ENCODE measurements around the gene COX6B2. TPM values are rescaled to one million over a fixed set of nuclear protein-coding genes. Genes with fewer than 3 reads are reported as not detected.

Gene COX6B2
- total RNA-seq, 3 donors from 2014 or later, result 16.6 to 30.0 (median 17.2) TPM

GRCh38 chr19:55325172-55325571 is 29.3 kb downstream of the COX6B2 start, which contains the start of gene TMEM150B:
Gene TMEM150B, minus strand, starts transcription at chr19:55325341. Its CDS starts 4,305 bp downstream, at chr19:55321036.
- Histone ChIP-seq H3K4me1 (ENCODE audit: low read depth) (peaks cover 9% of the 10 kb centered on the region), H3K4me3 (no peak within 1 kb of the TSS), H3K9me3 (no peaks in the 10 kb centered on the region), H3K36me3 (ENCODE audit: low read depth) (no peaks in the 10 kb centered on the region)
- intact Hi-C loops (cut with DNase I, micrococcal nuclease), result no loop called here
- ATAC-seq (no peak), DNase-seq (no peak)
- TF ChIP-seq, protein P1, sequence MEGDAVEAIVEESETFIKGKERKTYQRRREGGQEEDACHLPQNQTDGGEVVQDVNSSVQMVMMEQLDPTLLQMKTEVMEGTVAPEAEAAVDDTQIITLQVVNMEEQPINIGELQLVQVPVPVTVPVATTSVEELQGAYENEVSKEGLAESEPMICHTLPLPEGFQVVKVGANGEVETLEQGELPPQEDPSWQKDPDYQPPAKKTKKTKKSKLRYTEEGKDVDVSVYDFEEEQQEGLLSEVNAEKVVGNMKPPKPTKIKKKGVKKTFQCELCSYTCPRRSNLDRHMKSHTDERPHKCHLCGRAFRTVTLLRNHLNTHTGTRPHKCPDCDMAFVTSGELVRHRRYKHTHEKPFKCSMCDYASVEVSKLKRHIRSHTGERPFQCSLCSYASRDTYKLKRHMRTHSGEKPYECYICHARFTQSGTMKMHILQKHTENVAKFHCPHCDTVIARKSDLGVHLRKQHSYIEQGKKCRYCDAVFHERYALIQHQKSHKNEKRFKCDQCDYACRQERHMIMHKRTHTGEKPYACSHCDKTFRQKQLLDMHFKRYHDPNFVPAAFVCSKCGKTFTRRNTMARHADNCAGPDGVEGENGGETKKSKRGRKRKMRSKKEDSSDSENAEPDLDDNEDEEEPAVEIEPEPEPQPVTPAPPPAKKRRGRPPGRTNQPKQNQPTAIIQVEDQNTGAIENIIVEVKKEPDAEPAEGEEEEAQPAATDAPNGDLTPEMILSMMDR (IDR thresholded peaks at IDR 0.05), result no peak

- peaks cover 9% of the 10 kb centered on the region for H3K4me1 ChIP-seq (ENCODE audit: low read depth)
- TF ChIP-seq, protein P1 (IDR thresholded peaks at IDR 0.05), result no peak
- ATAC-seq (no peak), DNase-seq (no peak)
- H3K36me3 ChIP-seq (ENCODE audit: low read depth), result no peaks in the 10 kb centered on the region
- H3K4me3 ChIP-seq, result no peak overlapping the region
- intact Hi-C loops (cut with DNase I, micrococcal nuclease), result no loop called here
- no peaks in the 10 kb centered on the region for H3K9me3 ChIP-seq
Measured at GRCh38 chr19:55324662-55325061, 29.9 kb downstream of the COX6B2 start.

DNA sequence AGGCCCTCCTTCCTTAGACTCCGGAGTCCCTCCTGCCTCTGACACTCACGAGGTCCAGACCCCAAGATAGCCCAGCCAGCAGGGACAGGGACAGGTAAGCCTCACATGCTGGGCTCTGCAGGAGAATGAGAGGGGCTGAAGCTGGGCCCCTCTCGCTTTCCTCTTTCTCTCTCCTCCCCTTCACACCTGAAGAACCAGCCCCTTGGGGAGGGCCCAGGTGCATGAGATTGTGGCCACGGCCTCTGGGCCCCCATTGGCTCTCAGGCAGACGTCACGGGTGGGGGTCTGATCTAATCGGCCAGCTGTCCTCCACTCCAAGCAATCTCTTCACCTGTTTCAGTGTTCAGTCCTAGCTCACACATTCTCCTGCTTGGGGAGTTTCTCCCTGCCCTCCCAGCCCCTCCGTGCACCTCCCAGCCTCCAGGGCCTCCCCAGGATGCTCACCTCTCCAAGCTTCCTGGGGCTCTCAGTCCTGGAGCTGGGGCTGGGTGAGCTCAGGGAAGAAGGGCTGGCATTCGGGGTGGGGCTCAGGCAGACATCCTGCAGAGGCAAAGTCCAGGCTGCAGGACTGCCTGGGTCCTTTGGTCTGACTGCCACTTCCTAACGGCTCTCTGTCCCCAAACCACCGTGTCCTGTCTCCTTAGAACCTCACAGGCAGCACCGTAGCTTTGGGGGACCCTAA is 32.2 kb downstream of the COX6B2 start:
- Histone ChIP-seq H3K4me1 (ENCODE audit: low read depth) (peaks cover 9% of the 10 kb centered on the region), H3K36me3 (ENCODE audit: low read depth) (no peaks in the 10 kb centered on the region), H3K4me3 (no peak overlapping the region), H3K9me3 (no peaks in the 10 kb centered on the region)
- peak; percentile 93 for ATAC-seq
- intact Hi-C loops (cut with DNase I, micrococcal nuclease), result no loop called here
- DNase-seq, result peak; percentile 68 to 80 (median 75)
- TF ChIP-seq, protein P1 (IDR thresholded peaks at IDR 0.05), result no peak

GRCh38 chr19:55321466-55322137 is 32.9 kb downstream of the COX6B2 start:
- H3K36me3 ChIP-seq (ENCODE audit: low read depth), result no peaks in the 10 kb centered on the region
- H3K4me1 ChIP-seq (ENCODE audit: low read depth), result peaks cover 9% of the 10 kb centered on the region
- peak; percentile 84 for ATAC-seq
- peak in 1 of 3 donors; percentile 47 for DNase-seq
- H3K9me3 ChIP-seq, result no peaks in the 10 kb centered on the region
- TF ChIP-seq, protein P1 (IDR thresholded peaks at IDR 0.05), result no peak
- no peak overlapping the region for H3K4me3 ChIP-seq
- intact Hi-C loops (cut with DNase I, micrococcal nuclease), result no loop called here

GRCh38 chr19:55320844-55321419 is 33.6 kb downstream of the COX6B2 start:
- Histone ChIP-seq H3K4me1 (ENCODE audit: low read depth) (peaks cover 9% of the 10 kb centered on the region), H3K4me3 (no peak overlapping the region), H3K9me3 (no peaks in the 10 kb centered on the region), H3K36me3 (ENCODE audit: low read depth) (no peaks in the 10 kb centered on the region)
- DNase-seq (no peak), ATAC-seq (peak; percentile 6)
- TF ChIP-seq, protein P1 (IDR thresholded peaks at IDR 0.05), result no peak
- intact Hi-C loops (cut with DNase I, micrococcal nuclease), result no loop called here

Data from mucosa of descending colon (tissue), 3 donors.